Measurements from ENCODE around the gene RPP25L. TPM values are rescaled to one million over a fixed set of nuclear protein-coding genes. Genes with fewer than 3 reads are reported as not detected.

Gene RPP25L
- total RNA-seq, 1 donor from 2014 or later: 35.0 TPM

DNA sequence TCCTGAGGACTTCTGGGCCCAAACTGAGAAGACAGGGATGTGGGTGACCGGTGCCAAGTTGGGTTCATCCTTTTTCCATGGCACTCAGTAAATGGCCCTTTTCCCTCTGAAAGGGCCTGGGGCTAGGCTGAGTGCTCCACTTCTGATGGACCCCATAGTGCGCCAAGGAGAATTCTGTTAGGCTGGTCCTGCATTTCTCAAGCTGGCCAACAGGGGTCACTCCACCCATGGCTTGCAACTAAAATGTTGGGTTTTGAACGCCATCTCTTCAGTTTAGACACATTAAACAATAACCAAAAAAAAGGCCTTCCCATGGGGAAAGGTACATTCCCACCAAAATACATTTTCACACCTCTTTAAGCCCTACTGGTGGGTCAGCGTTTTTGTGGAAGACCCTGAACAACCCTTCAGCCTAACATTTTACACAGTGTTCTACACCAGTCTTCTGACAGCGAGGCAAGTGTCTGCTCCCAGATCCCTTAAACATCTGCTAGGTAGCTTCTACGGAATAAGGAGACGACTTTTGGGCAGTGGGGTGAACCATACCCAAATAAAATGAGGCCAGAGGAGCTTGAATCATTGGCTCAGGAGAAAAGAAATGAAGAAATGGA, 49.7 kb downstream of the RPP25L start:
- Mint-ChIP-seq H3K36me3 (ENCODE audit: low read depth) (no peaks in the 10 kb centered on the region), H3K27me3 (ENCODE audit: low read depth) (peaks cover 14% of the 10 kb centered on the region), H3K27ac (no peak overlapping the region), H3K9me3 (no peaks in the 10 kb centered on the region), H3K4me3 (ENCODE audit: low read depth) (no peak overlapping the region), H3K4me1 (ENCODE audit: low read depth) (no peaks in the 10 kb centered on the region)
- no peak for DNase-seq (ENCODE audit: low spot score)
- intact Hi-C loops (cut with micrococcal nuclease): no loop called here

- Mint-ChIP-seq H3K9me3 (no peaks in the 10 kb centered on the region), H3K4me3 (ENCODE audit: low read depth) (no peak overlapping the region), H3K27ac (no peak overlapping the region), H3K36me3 (ENCODE audit: low read depth) (no peaks in the 10 kb centered on the region), H3K4me1 (ENCODE audit: low read depth) (no peaks in the 10 kb centered on the region), H3K27me3 (ENCODE audit: low read depth) (peaks cover 18% of the 10 kb centered on the region)
- DNase-seq (ENCODE audit: low spot score): no peak
- intact Hi-C loops (cut with micrococcal nuclease): no loop called here
Observed at GRCh38 chr9:34560599-34561214, 51.2 kb downstream of the RPP25L start.

Other genes with a start within 250 kb of the RPP25L start
- gene MYORG, start 235.2 kb downstream of the RPP25L start, total RNA-seq: 1.6 TPM in 2 replicates
- 17.3 and 19.7 TPM in 2 replicates for gene FAM219A, start 153.5 kb downstream of the RPP25L start, total RNA-seq
- gene DNAI1, start 153.3 kb downstream of the RPP25L start, total RNA-seq: not detected in 2 replicates
- gene ENHO, start 89.1 kb downstream of the RPP25L start, total RNA-seq: not detected in 2 replicates
- not detected in 2 replicates for gene CNTFR, start 22.4 kb downstream of the RPP25L start, total RNA-seq
- 57.8 and 65.5 TPM in 2 replicates for gene DCTN3, start 8.4 kb upstream of the RPP25L start, total RNA-seq
- gene ARID3C, start 17.0 kb upstream of the RPP25L start, total RNA-seq: 0.14 and 0.21 TPM in 2 replicates
- gene SIGMAR1, start 25.7 kb upstream of the RPP25L start, total RNA-seq: 105 and 109 TPM in 2 replicates
- 74.3 and 78.4 TPM in 2 replicates for gene GALT, start 34.6 kb upstream of the RPP25L start, total RNA-seq
- 27.4 and 33.8 TPM in 2 replicates for gene IL11RA, start 40.1 kb upstream of the RPP25L start, total RNA-seq
- 0.25 and 0.55 TPM in 2 replicates for gene CCL27, start 50.6 kb upstream of the RPP25L start, total RNA-seq
- gene CCL19, start 79.2 kb upstream of the RPP25L start, total RNA-seq: not detected in 2 replicates
- not detected in 2 replicates for gene CCL21, start 98.0 kb upstream of the RPP25L start, total RNA-seq

Data from activated T-helper 2 cell treated with anti-CD3 and anti-CD28 coated beads, Interferon-gamma antibody, Interleukin-2, Interleukin-4, amounts not matched to agents 10 μg/mL and 5 μg/mL and 100 μg/mL, durations not matched to agents 14 hours and 24 hours and 36 hours (primary cell).